PC-3 (cell line): ENCODE results near the gene GRB10. TPM values are rescaled to one million over a fixed set of nuclear protein-coding genes. Genes with fewer than 3 reads are reported as not detected.

ENCODE experiments used
- ATAC-seq: fragments of 200-7000 bp; cut with Tn5 transposase; 2 replicates; pipeline ENCODE4 v1.9.1; 2020; ENCODE audit warnings: mild to moderate bottlenecking, moderate library complexity
- BruUV-seq: library from RNA; stranded (reverse); fragments of 400-500 nt; replicated peaks from 2 replicates; lab custom pipeline; 2021; lab: Mats Ljungman, UMichigan
- CTCF ChIA-PET: fragments of 300-600 bp; sonication (Branson Sonifier 250); formaldehyde crosslinking; loops from one replicate; lab custom pipeline; 2022; ENCODE audit warnings: antibody characterized with exemption; lab: Charles Lee
- POLR2A ChIA-PET: fragments of 300-600 bp; sonication (Branson Sonifier 250); formaldehyde crosslinking; loops from one replicate; lab custom pipeline; 2022; ENCODE audit warnings: antibody characterized with exemption; ENCODE audit not compliant: unreplicated experiment; lab: Charles Lee
- DNase-seq: peaks from one replicate; pipeline ENCODE4 v3.0.0-alpha.2; 2015
- H2AFZ ChIP-seq: fragments of 300-600 bp; sonication (generic); 2 replicates; pipeline ENCODE4 v1.6.0; 2016; ENCODE audit warnings: antibody characterized with exemption, low read length
- H3F3A ChIP-seq: fragments of 300-600 bp; sonication (generic); one replicate; pipeline ENCODE4 v1.6.0; 2017; ENCODE audit warnings: antibody characterized with exemption, low read length, control low read depth, mild to moderate bottlenecking; ENCODE audit not compliant: unreplicated experiment
- H3K27ac ChIP-seq: fragments of 300-600 bp; sonication (generic); 2 replicates; pipeline ENCODE4 v1.5.1; 2016; ENCODE audit warnings: mild to moderate bottlenecking, low read length
- H3K27me3 ChIP-seq: fragments of 300-600 bp; sonication (generic); 2 replicates; pipeline ENCODE4 v1.6.1; 2016; ENCODE audit warnings: low read length, mixed read lengths
- H3K36me3 ChIP-seq: fragments of 300-600 bp; sonication (generic); 2 replicates; pipeline ENCODE4 v1.6.1; 2016; ENCODE audit warnings: low read depth, mixed run types, low read length, mixed read lengths
- H3K4me1 ChIP-seq: fragments of 300-600 bp; sonication (generic); 2 replicates; pipeline ENCODE4 v1.5.1; 2016; ENCODE audit warnings: low read length; ENCODE audit not compliant: insufficient read depth
- H3K4me2 ChIP-seq: fragments of 300-600 bp; sonication (generic); 2 replicates; pipeline ENCODE4 v1.6.0; 2016; ENCODE audit warnings: low read length
- H3K4me3 ChIP-seq: fragments of 300-600 bp; sonication (generic); 2 replicates; pipeline ENCODE4 v1.5.1; 2016; ENCODE audit warnings: mild to moderate bottlenecking, low read length, mixed read lengths
- H3K79me2 ChIP-seq: fragments of 300-600 bp; sonication (generic); 2 replicates; pipeline ENCODE4 v1.6.1; 2017; ENCODE audit warnings: low read length, mixed read lengths
- H3K9ac ChIP-seq: fragments of 300-600 bp; sonication (generic); 2 replicates; pipeline ENCODE4 v1.6.0; 2016; ENCODE audit warnings: mild to moderate bottlenecking, low read length
- H3K9me2 ChIP-seq: fragments of 300-600 bp; sonication (generic); replicated peaks from 2 replicates; pipeline ENCODE4 v1.6.1; 2016; ENCODE audit warnings: mixed run types, low read length, mixed read lengths
- H3K9me3 ChIP-seq: fragments of 300-600 bp; sonication (generic); 2 replicates; pipeline ENCODE4 v1.6.1; 2016; ENCODE audit warnings: low read length, mixed read lengths
- H4K20me1 ChIP-seq: fragments of 300-600 bp; sonication (generic); 2 replicates; pipeline ENCODE4 v1.6.1; 2016; ENCODE audit warnings: low read length, mixed read lengths
- CTCF ChIP-seq: fragments of 300-600 bp; sonication (generic); conservative IDR thresholded peaks from 2 replicates; pipeline ENCODE4 v1.5.1; 2017; ENCODE audit warnings: antibody characterized with exemption, low read depth, mild to moderate bottlenecking, low read length
- EZH2 ChIP-seq: fragments of 300-600 bp; sonication (generic); IDR thresholded peaks from one replicate; pipeline ENCODE4 v1.6.1; 2017; ENCODE audit warnings: antibody characterized with exemption, mild to moderate bottlenecking, low read length; ENCODE audit not compliant: unreplicated experiment
- EZH2phosphoT487 ChIP-seq: fragments of 300-600 bp; sonication (generic); IDR thresholded peaks from 2 replicates; pipeline ENCODE4 v1.6.1; 2018; ENCODE audit warnings: mild to moderate bottlenecking, antibody characterized with exemption, low read length, borderline replicate concordance
- intact Hi-C: fragments of 100-400 bp; cut with micrococcal nuclease; formaldehyde crosslinking; loops from 2 replicates; pipeline ENCODE4 v1.9.0; 2023
- total RNA-seq: library from RNA; depleted of rRNA; stranded (reverse); fragments of >200 nt; gene quantifications from 2 replicates; pipeline ENCODE4 v1.2.3, GENCODE V29; 2014

Gene GRB10
- total RNA-seq, 1 experiment from 2014 or later: 61.3 TPM

GRCh38 chr7:50620433-50620832, 162.3 kb downstream of the GRB10 start:
- ChIA-PET CTCF (no interaction called here), POLR2A (interaction anchor here (0.7 kb wide), 1 partner anchor 683 kb away, joined by 4 read pairs; no protein-coding TSS in a partner anchor)
- no peaks in the 10 kb centered on the region for H3K27me3 ChIP-seq
- H4K20me1 ChIP-seq: no peaks in the 10 kb centered on the region
- TF ChIP-seq CTCF: no peak
- no peak for TF ChIP-seq EZH2phosphoT487
- no peak for TF ChIP-seq EZH2
- H3K9ac ChIP-seq: no peak overlapping the region
- no peak overlapping the region for H2AFZ ChIP-seq
- no peak overlapping the region for H3K27ac ChIP-seq
- no peaks in the 10 kb centered on the region for H3K9me3 ChIP-seq
- DNase-seq (no peak), ATAC-seq (no peak)
- H3K9me2 ChIP-seq: no peaks in the 10 kb centered on the region
- intact Hi-C loops: no loop called here
- H3K4me1 ChIP-seq: no peaks in the 10 kb centered on the region
- BruUV-seq: no TSS peak
- 0 out of 2 replicates have a peak, but pooled peaks cover 6% of the 10 kb centered on the region for H3K36me3 ChIP-seq
- H3K4me2 ChIP-seq: no peak overlapping the region
- H3K79me2 ChIP-seq: no peaks in the 10 kb centered on the region
- H3K4me3 ChIP-seq: no peak overlapping the region
- no peaks in the 10 kb centered on the region for H3F3A ChIP-seq

GRCh38 chr7:50619684-50620083, 163.0 kb downstream of the GRB10 start:
- no peak overlapping the region for H3K27ac ChIP-seq
- H3K9me3 ChIP-seq: no peaks in the 10 kb centered on the region
- no peak overlapping the region for H3K9ac ChIP-seq
- DNase-seq (no peak), ATAC-seq (no peak)
- POLR2A ChIA-PET: no interaction called here
- H3K9me2 ChIP-seq: no peaks in the 10 kb centered on the region
- H3K4me2 ChIP-seq: no peak overlapping the region
- H3K79me2 ChIP-seq: no peaks in the 10 kb centered on the region
- no peaks in the 10 kb centered on the region for H4K20me1 ChIP-seq
- H3F3A ChIP-seq: no peaks in the 10 kb centered on the region
- TF ChIP-seq EZH2phosphoT487 (no peak), CTCF (no peak), EZH2 (no peak)
- H2AFZ ChIP-seq: no peak overlapping the region
- no TSS peak for BruUV-seq
- CTCF ChIA-PET: no interaction called here
- intact Hi-C loops: loop anchor here (10.0 kb wide), 1 partner anchor 455 kb away; no protein-coding TSS in a partner anchor
- no peaks in the 10 kb centered on the region for H3K4me1 ChIP-seq
- no peak overlapping the region for H3K4me3 ChIP-seq
- H3K36me3 ChIP-seq: 0 out of 2 replicates have a peak, but pooled peaks cover 6% of the 10 kb centered on the region
- H3K27me3 ChIP-seq: no peaks in the 10 kb centered on the region

GRCh38 chr7:50618281-50618680, 164.4 kb downstream of the GRB10 start:
- intact Hi-C loops: loop anchor here (10.0 kb wide), 1 partner anchor 457 kb away; no protein-coding TSS in a partner anchor
- no peak overlapping the region for H2AFZ ChIP-seq
- ATAC-seq: no peak
- no peaks in the 10 kb centered on the region for H3K4me1 ChIP-seq
- no peaks in the 10 kb centered on the region for H3K9me3 ChIP-seq
- H3K27me3 ChIP-seq: no peaks in the 10 kb centered on the region
- no peak overlapping the region for H3K27ac ChIP-seq
- H3F3A ChIP-seq: no peaks in the 10 kb centered on the region
- no peaks in the 10 kb centered on the region for H3K79me2 ChIP-seq
- H4K20me1 ChIP-seq: no peaks in the 10 kb centered on the region
- no peak overlapping the region for H3K9ac ChIP-seq
- CTCF ChIA-PET: no interaction called here
- no TSS peak for BruUV-seq
- H3K36me3 ChIP-seq: peaks cover 15% of the 10 kb centered on the region; the same call in 1 of the 2 replicates
- H3K4me3 ChIP-seq: no peak overlapping the region
- TF ChIP-seq EZH2phosphoT487: no peak
- TF ChIP-seq CTCF: no peak
- no peak for TF ChIP-seq EZH2
- no peak overlapping the region for H3K4me2 ChIP-seq
- H3K9me2 ChIP-seq: no peaks in the 10 kb centered on the region
- POLR2A ChIA-PET: interaction anchor here (0.6 kb wide), 1 partner anchor 549 kb away, joined by 5 read pairs; no protein-coding TSS in a partner anchor
- DNase-seq: no peak
